DOHH2 (cell line): ENCODE results near the gene PAX2.

Experiments
- EZH2phosphoT487 ChIP-seq: fragments of 200-600 bp; sonication (generic); IDR thresholded peaks from 2 replicates; pipeline ENCODE4 v1.6.1; 2017; ENCODE audit warnings: borderline replicate concordance, mild to moderate bottlenecking, antibody characterized with exemption, low read length, moderate library complexity, mixed read lengths
- TF ChIP-seq, protein P1 (sequence below): fragments of 200-600 bp; sonication (generic); IDR thresholded peaks from one replicate; pipeline ENCODE4 v1.5.1; 2014; ENCODE audit warnings: antibody characterized with exemption, mild to moderate bottlenecking, low read depth, low read length; ENCODE audit not compliant: poor library complexity, severe bottlenecking

DNA sequence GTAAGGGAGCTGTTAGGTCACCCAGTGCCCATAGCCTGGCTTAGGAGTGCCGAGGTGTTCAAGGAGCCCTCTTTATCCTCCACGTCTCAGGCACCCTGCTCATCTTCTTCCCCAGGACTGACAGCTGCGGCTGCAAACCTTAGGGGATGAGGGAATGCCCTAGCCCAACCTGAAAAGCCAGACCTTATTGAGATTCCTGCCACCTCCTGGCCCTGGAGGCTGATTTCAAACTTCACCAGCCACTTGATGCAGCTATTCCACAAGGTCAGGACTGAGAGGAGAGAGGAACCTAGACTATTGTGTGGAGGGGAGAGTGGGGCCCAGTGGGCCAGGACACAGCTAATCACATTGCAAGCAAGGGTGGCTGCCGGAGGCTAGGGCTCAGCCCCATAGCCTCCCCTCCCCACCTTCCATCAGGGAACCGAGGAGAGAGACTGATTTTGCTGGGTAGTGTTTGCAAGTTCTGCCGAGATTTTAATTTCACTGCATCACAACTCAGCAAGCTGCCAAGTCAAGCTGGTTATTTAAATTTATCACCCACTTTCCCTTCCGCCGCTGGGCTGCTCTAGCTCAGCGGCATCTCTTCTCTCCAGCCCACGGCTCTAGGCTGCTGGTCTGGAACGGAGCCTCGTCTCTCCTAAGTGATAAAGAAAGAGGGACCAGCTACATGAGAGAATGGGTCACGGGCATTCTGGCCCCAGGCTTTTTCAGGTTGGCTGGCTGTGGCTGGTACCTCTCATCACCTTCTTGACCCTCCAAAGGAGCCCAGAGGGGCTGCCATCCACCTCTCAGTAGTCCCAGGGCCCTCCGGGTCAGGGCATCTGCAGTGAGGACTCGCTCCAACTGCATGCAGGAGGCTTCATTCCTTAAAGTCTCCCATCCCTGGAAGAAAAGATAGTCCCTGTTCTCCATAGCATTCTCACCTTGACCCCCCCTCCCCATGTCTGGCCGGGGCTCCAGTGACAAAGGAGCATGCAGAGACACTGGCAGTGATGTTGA is 66.7 kb downstream of the PAX2 start:
- TF ChIP-seq, protein P1, sequence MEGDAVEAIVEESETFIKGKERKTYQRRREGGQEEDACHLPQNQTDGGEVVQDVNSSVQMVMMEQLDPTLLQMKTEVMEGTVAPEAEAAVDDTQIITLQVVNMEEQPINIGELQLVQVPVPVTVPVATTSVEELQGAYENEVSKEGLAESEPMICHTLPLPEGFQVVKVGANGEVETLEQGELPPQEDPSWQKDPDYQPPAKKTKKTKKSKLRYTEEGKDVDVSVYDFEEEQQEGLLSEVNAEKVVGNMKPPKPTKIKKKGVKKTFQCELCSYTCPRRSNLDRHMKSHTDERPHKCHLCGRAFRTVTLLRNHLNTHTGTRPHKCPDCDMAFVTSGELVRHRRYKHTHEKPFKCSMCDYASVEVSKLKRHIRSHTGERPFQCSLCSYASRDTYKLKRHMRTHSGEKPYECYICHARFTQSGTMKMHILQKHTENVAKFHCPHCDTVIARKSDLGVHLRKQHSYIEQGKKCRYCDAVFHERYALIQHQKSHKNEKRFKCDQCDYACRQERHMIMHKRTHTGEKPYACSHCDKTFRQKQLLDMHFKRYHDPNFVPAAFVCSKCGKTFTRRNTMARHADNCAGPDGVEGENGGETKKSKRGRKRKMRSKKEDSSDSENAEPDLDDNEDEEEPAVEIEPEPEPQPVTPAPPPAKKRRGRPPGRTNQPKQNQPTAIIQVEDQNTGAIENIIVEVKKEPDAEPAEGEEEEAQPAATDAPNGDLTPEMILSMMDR, result no peak
- no peak for TF ChIP-seq EZH2phosphoT487
